WTC11 (cell line): ENCODE data around the gene CCDC117.

ENCODE experiments used
- AFF4 ChIP-seq: sonication (generic); formaldehyde crosslinking; IDR thresholded peaks from 2 replicates; pipeline ENCODE4 v1.8.1; 2023; ENCODE audit warnings: mild to moderate bottlenecking, missing genetic modification reagents, borderline replicate concordance
- CREM ChIP-seq: sonication (generic); formaldehyde crosslinking; IDR thresholded peaks from 2 replicates; pipeline ENCODE4 v1.8.1; 2022; ENCODE audit warnings: mild to moderate bottlenecking, missing genetic modification reagents, moderate library complexity
- CTCF ChIP-seq: fragments of 200-600 bp; IDR thresholded peaks from 2 replicates; pipeline ENCODE4 v1.8.0; 2022; ENCODE audit warnings: antibody characterized with exemption
- ESRRA ChIP-seq: sonication (generic); formaldehyde crosslinking; IDR thresholded peaks from 2 replicates; pipeline ENCODE4 v1.8.1; 2022; ENCODE audit warnings: mild to moderate bottlenecking, missing genetic modification reagents, borderline replicate concordance
- JUN ChIP-seq: sonication (generic); formaldehyde crosslinking; IDR thresholded peaks from 2 replicates; pipeline ENCODE4 v1.8.0; 2023; ENCODE audit warnings: mild to moderate bottlenecking, missing genetic modification reagents
- NFE2L1 ChIP-seq: sonication (generic); formaldehyde crosslinking; IDR thresholded peaks from 2 replicates; pipeline ENCODE4 v1.8.1; 2023; ENCODE audit warnings: missing genetic modification reagents
- SMAD3 ChIP-seq: sonication (generic); formaldehyde crosslinking; IDR thresholded peaks from 2 replicates; pipeline ENCODE4 v1.8.0; 2022; ENCODE audit warnings: missing genetic modification reagents, mild to moderate bottlenecking, borderline replicate concordance
- TCF7 ChIP-seq: sonication (generic); formaldehyde crosslinking; IDR thresholded peaks from 2 replicates; pipeline ENCODE4 v1.8.0; 2022; ENCODE audit warnings: mild to moderate bottlenecking, low read depth, missing genetic modification reagents, moderate library complexity
- ZNF138 ChIP-seq: sonication (generic); formaldehyde crosslinking; conservative IDR thresholded peaks from 2 replicates; pipeline ENCODE4 v1.8.1; 2022; ENCODE audit warnings: mild to moderate bottlenecking, moderate library complexity, missing genetic modification reagents
- ZNF281 ChIP-seq: sonication (generic); formaldehyde crosslinking; IDR thresholded peaks from 2 replicates; pipeline ENCODE4 v1.8.0; 2023; ENCODE audit warnings: mild to moderate bottlenecking, missing genetic modification reagents
- ZNF317 ChIP-seq: sonication (generic); formaldehyde crosslinking; IDR thresholded peaks from 2 replicates; pipeline ENCODE4 v1.8.1; 2023; ENCODE audit warnings: low read depth, mild to moderate bottlenecking, moderate library complexity, missing genetic modification reagents, borderline replicate concordance

GRCh38 chr22:28769394-28770085, 3.0 kb upstream of the CCDC117 start:
- TF ChIP-seq CTCF (no peak), ZNF317 (no peak), ZNF138 (no peak), ESRRA (no peak), AFF4 (CRISPR knock-in tag) (no peak), SMAD3 (CRISPR knock-in tag) (no peak), CREM (CRISPR knock-in tag) (no peak), TCF7 (no peak), JUN (CRISPR knock-in tag) (no peak), NFE2L1 (CRISPR knock-in tag) (no peak), ZNF281 (no peak)
